IMR-90 (cell line): Measurements from ENCODE around the gene GREB1L.
"Not testable (repeated sequence)": the region's sequence is repeated elsewhere in the genome, so short reads cannot be mapped to it uniquely, and the experiment has no call there.

Experiments used
- BHLHE40 ChIP-seq: fragments of 150-350 bp; IDR thresholded peaks from 2 replicates; pipeline ENCODE4 v1.6.1; 2016; ENCODE audit warnings: mild to moderate bottlenecking, low read depth, low read length
- CEBPB ChIP-seq: IDR thresholded peaks from 2 replicates; pipeline ENCODE4 v1.6.1; 2012; ENCODE audit warnings: low read depth, low read length, improper control_type of control experiment
- CTCF ChIP-seq: conservative IDR thresholded peaks from 2 replicates; pipeline ENCODE4 v1.5.1; 2012; ENCODE audit warnings: mild to moderate bottlenecking, low read depth, low read length, improper control_type of control experiment
- ELK1 ChIP-seq: fragments of 150-350 bp; IDR thresholded peaks from 2 replicates; pipeline ENCODE4 v1.6.1; 2016; ENCODE audit warnings: low read depth, mild to moderate bottlenecking, low read length, moderate library complexity, borderline replicate concordance
- MXI1 ChIP-seq: IDR thresholded peaks from 2 replicates; pipeline ENCODE4 v1.6.1; 2012; ENCODE audit warnings: low read depth, mild to moderate bottlenecking, low read length, moderate library complexity, borderline replicate concordance
- POLR2A ChIP-seq: IDR thresholded peaks from 2 replicates; pipeline ENCODE4 v1.6.1; 2012; ENCODE audit warnings: mild to moderate bottlenecking, low read depth, low read length
- RAD21 ChIP-seq: IDR thresholded peaks from 2 replicates; pipeline ENCODE4 v1.6.1; 2012; ENCODE audit warnings: low read length, improper control_type of control experiment
- USF2 ChIP-seq: fragments of 150-350 bp; IDR thresholded peaks from 2 replicates; pipeline ENCODE4 v1.6.1; 2017; ENCODE audit warnings: mild to moderate bottlenecking, antibody characterized with exemption, low read length, low read depth

DNA sequence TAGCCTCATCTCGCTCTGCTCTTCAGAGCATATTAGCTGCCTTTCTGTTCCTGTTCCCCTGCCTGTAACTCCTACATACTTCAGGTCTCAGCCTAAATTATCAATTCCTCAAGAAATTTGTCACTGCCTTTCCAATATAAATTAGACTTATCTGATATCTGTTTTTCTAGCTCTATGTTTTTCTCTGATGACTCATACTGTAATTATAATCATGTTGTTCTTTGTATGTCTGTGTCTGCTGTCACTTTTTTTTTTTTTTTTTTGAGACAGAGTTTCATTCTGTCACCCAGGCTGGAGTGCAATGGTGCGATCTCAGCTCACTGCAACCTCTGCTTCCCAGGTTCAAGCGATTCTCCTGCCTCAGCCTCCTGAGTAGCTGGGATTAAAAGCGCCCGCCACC, 27.6 kb upstream of the GREB1L start:
- TF ChIP-seq POLR2A, CTCF, BHLHE40, RAD21, CEBPB, ELK1, USF2, MXI1: not testable (repeated sequence)
